ENCODE measurements around the gene SEC61G. TPM values are rescaled to one million over a fixed set of nuclear protein-coding genes. Genes with fewer than 3 reads are reported as not detected.

SEC61G gene
- total and polyA plus RNA-seq, 2 donors (not counting 1 experiment from before 2014, with no cell fraction given): 23.6 to 60.9 TPM

- H3K4me2 ChIP-seq (replicated peaks; ENCODE audit: low read depth, low read length, poor library complexity, severe bottlenecking): no peak overlapping the region
- no peaks in the 10 kb centered on the region for H3K4me1 ChIP-seq (ENCODE audit: control insufficient read depth in 2 of 2, insufficient read depth in 2 of 2, low read length in 2 of 2)
- Mint-ChIP-seq H3K9me3 (ENCODE audit: insufficient read depth) (peaks cover 7% of the 10 kb centered on the region), H3K27me3 (peaks cover 3% of the 10 kb centered on the region), H3K4me3 (no peak overlapping the region), H3K27ac (no peak overlapping the region), H3K4me1 (no peaks in the 10 kb centered on the region)
- H3K79me2 ChIP-seq (ENCODE audit: control insufficient read depth, insufficient read depth, low read length): no peaks in the 10 kb centered on the region
- CTCF ChIA-PET: no interaction called here
- ATAC-seq (ENCODE audit: low read depth) (no peak), DNase-seq (no peak)
- no peak overlapping the region for H3K9ac ChIP-seq (ENCODE audit: low read length)
- intact Hi-C loops (cut with micrococcal nuclease): no loop called here
- H3K36me3 ChIP-seq (replicated peaks in 1 of 2; ENCODE audit: control extremely low read depth in 1 of 2, control insufficient read depth in 1 of 2, extremely low read depth in 1 of 2, insufficient read depth in 2 of 2, low read length in 1 of 2): no peaks in the 10 kb centered on the region
- TF ChIP-seq CTCF (IDR thresholded peaks at IDR 0.05) (no peak), EZH2 (IDR thresholded peaks at IDR 0.05; ENCODE audit: borderline replicate concordance, insufficient read depth, low read depth, low read length, poor library complexity, severe bottlenecking) (no peak)
- POLR2A ChIA-PET: no interaction called here
- WGBS (ENCODE audit: insufficient coverage): 82% methylated on average over 1 of the region's 1 CpG
- H2AFZ ChIP-seq (ENCODE audit: insufficient read depth, low read depth, low read length, poor library complexity, severe bottlenecking): no peak overlapping the region
- H4K20me1 ChIP-seq (ENCODE audit: control insufficient read depth, insufficient read depth, low read length, poor library complexity, severe bottlenecking): no peaks in the 10 kb centered on the region
- H3K9me3 ChIP-seq (ENCODE audit: control extremely low read depth in 1 of 3, control insufficient read depth in 2 of 3, insufficient read depth in 1 of 3, low read length in 2 of 3): peaks cover 0 to 5% (median 2%) of the 10 kb centered on the region in 3 donors
- H3K27ac ChIP-seq (ENCODE audit: low read length in 2 of 2): no peak overlapping the region
- H3K4me3 ChIP-seq (ENCODE audit: control extremely low read depth in 1 of 5, extremely low read depth in 1 of 5, insufficient read depth in 1 of 5, low read depth in 2 of 5, low read length in 4 of 5): no peak overlapping the region
- no peaks in the 10 kb centered on the region for H3K27me3 ChIP-seq (replicated peaks in 1 of 4; ENCODE audit: control extremely low read depth in 1 of 4, control insufficient read depth in 3 of 4, insufficient read depth in 4 of 4, low read length in 3 of 4)
These were observed 49.7 kb downstream of the SEC61G start for GRCh38 chr7:54709283-54709682.

- H3K27ac ChIP-seq (ENCODE audit: low read length in 2 of 2): no peak overlapping the region
- no peak overlapping the region for H3K4me2 ChIP-seq (replicated peaks; ENCODE audit: low read depth, low read length, poor library complexity, severe bottlenecking)
- H3K9me3 ChIP-seq (ENCODE audit: control extremely low read depth in 1 of 3, control insufficient read depth in 2 of 3, insufficient read depth in 1 of 3, low read length in 2 of 3): peaks cover 0 to 7% (median 5%) of the 10 kb centered on the region in 3 donors
- ChIA-PET CTCF (no interaction called here), POLR2A (no interaction called here)
- H3K4me1 ChIP-seq (ENCODE audit: control insufficient read depth in 2 of 2, insufficient read depth in 2 of 2, low read length in 2 of 2): no peaks in the 10 kb centered on the region
- no peaks in the 10 kb centered on the region for H3K79me2 ChIP-seq (ENCODE audit: control insufficient read depth, insufficient read depth, low read length)
- intact Hi-C loops (cut with micrococcal nuclease): no loop called here
- Mint-ChIP-seq H3K9me3 (ENCODE audit: insufficient read depth) (peaks cover 7% of the 10 kb centered on the region), H3K27me3 (peaks cover 3% of the 10 kb centered on the region), H3K27ac (no peak overlapping the region), H3K4me3 (no peak overlapping the region), H3K4me1 (no peaks in the 10 kb centered on the region)
- DNase-seq: no peak
- H2AFZ ChIP-seq (ENCODE audit: insufficient read depth, low read depth, low read length, poor library complexity, severe bottlenecking): no peak overlapping the region
- no peak overlapping the region for H3K4me3 ChIP-seq (ENCODE audit: control extremely low read depth in 1 of 5, extremely low read depth in 1 of 5, insufficient read depth in 1 of 5, low read depth in 2 of 5, low read length in 4 of 5)
- 28% methylated on average over 3 of the region's 4 CpGs for WGBS (ENCODE audit: insufficient coverage)
- H3K36me3 ChIP-seq (replicated peaks in 1 of 2; ENCODE audit: control extremely low read depth in 1 of 2, control insufficient read depth in 1 of 2, extremely low read depth in 1 of 2, insufficient read depth in 2 of 2, low read length in 1 of 2): no peaks in the 10 kb centered on the region
- TF ChIP-seq CTCF (IDR thresholded peaks at IDR 0.05): no peak
- TF ChIP-seq EZH2 (IDR thresholded peaks at IDR 0.05; ENCODE audit: borderline replicate concordance, insufficient read depth, low read depth, low read length, poor library complexity, severe bottlenecking): no peak
- ATAC-seq (ENCODE audit: low read depth): no peak
- no peak overlapping the region for H3K9ac ChIP-seq (ENCODE audit: low read length)
- H3K27me3 ChIP-seq (replicated peaks in 1 of 4; ENCODE audit: control extremely low read depth in 1 of 4, control insufficient read depth in 3 of 4, insufficient read depth in 4 of 4, low read length in 3 of 4): no peaks in the 10 kb centered on the region
- no peaks in the 10 kb centered on the region for H4K20me1 ChIP-seq (ENCODE audit: control insufficient read depth, insufficient read depth, low read length, poor library complexity, severe bottlenecking)
These were observed 53.6 kb downstream of the SEC61G start for GRCh38 chr7:54705436-54705835.
